Stimulated activated CD8-positive, alpha-beta memory T cell treated with anti-CD3 and anti-CD28 coated beads, Interleukin-2, amount 100 ng/mL, for 48 hours (primary cell): ENCODE measurements around the gene ABO.
"Not testable (repeated sequence)": the region's sequence is repeated elsewhere in the genome, so short reads cannot be mapped to it uniquely, and the experiment has no call there.

ENCODE experiments used
- DNase-seq, 2 donors: peaks; one replicate each; pipeline ENCODE4 v3.0.0-alpha.2; 2020; ENCODE audit warnings: low read depth in 2 of 2

ABO gene

GRCh38 chr9:133263557-133263956, 11.4 kb downstream of the ABO start:
- DNase-seq: no peak

GRCh38 chr9:133262226-133262625, 12.8 kb downstream of the ABO start:
- DNase-seq: no peak

- no peak for DNase-seq
Observed at GRCh38 chr9:133261753-133262120, 13.3 kb downstream of the ABO start.

- DNase-seq: no peak
Observed at GRCh38 chr9:133261103-133261752, 13.8 kb downstream of the ABO start.

- DNase-seq: no peak
Observed at GRCh38 chr9:133260334-133261102, 14.5 kb downstream of the ABO start.

- no peak for DNase-seq
Observed at GRCh38 chr9:133258061-133259015, 16.7 kb downstream of the ABO start.

GRCh38 chr9:133257465-133257956, 17.5 kb downstream of the ABO start:
- no peak for DNase-seq

GRCh38 chr9:133256686-133257091, 18.3 kb downstream of the ABO start:
- no peak for DNase-seq

GRCh38 chr9:133256136-133256461, 18.9 kb downstream of the ABO start:
- DNase-seq: no peak

GRCh38 chr9:133255371-133256135, 19.4 kb downstream of the ABO start:
- no peak for DNase-seq

GRCh38 chr9:133254471-133254870, 20.5 kb downstream of the ABO start:
- DNase-seq: no peak

GRCh38 chr9:133253268-133253667, 21.7 kb downstream of the ABO start:
- no peak for DNase-seq

- no peak for DNase-seq
Observed at GRCh38 chr9:133252301-133253020, 22.5 kb downstream of the ABO start.

- no peak for DNase-seq
Observed at GRCh38 chr9:133251773-133252172, 23.2 kb downstream of the ABO start.

- DNase-seq: not testable (repeated sequence)
Observed at GRCh38 chr9:133251221-133251620, 23.8 kb downstream of the ABO start.

GRCh38 chr9:133250741-133251170, 24.2 kb downstream of the ABO start:
- no peak for DNase-seq

GRCh38 chr9:133249337-133249736, 25.7 kb downstream of the ABO start:
- DNase-seq: no peak

GRCh38 chr9:133248726-133249295, 26.2 kb downstream of the ABO start:
- no peak for DNase-seq

- DNase-seq: no peak
Observed at GRCh38 chr9:133247632-133248031, 27.4 kb downstream of the ABO start.

GRCh38 chr9:133246991-133247390, 28.0 kb downstream of the ABO start:
- DNase-seq: no peak
